Measurements from ENCODE around the gene ABHD14A.
"Not testable (repeated sequence)": the region's sequence is repeated elsewhere in the genome, so short reads cannot be mapped to it uniquely, and the experiment has no call there.

Gene ABHD14A

GRCh38 chr3:51983578-51984268 is 8.9 kb downstream of the ABHD14A start:
- H3K4me3 ChIP-seq (ENCODE audit: control insufficient read depth, low read depth, low read length) = peak overlapping the region; percentile 69
- TF ChIP-seq CTCF (IDR thresholded peaks at IDR 0.05; ENCODE audit: control insufficient read depth, insufficient read depth, low read depth, low read length, missing control alignments) = no peak
- no peak for DNase-seq (ENCODE audit: low read depth)

GRCh38 chr3:51984269-51984647 is 9.4 kb downstream of the ABHD14A start:
- TF ChIP-seq CTCF (IDR thresholded peaks at IDR 0.05; ENCODE audit: control insufficient read depth, insufficient read depth, low read depth, low read length, missing control alignments) = no peak
- DNase-seq (ENCODE audit: low read depth) = no peak
- peak overlapping the region; percentile 69 for H3K4me3 ChIP-seq (ENCODE audit: control insufficient read depth, low read depth, low read length)

- H3K4me3 ChIP-seq (ENCODE audit: control insufficient read depth, low read depth, low read length) = no peak overlapping the region
- no peak for DNase-seq (ENCODE audit: low read depth)
- TF ChIP-seq CTCF (IDR thresholded peaks at IDR 0.05; ENCODE audit: control insufficient read depth, insufficient read depth, low read depth, low read length, missing control alignments) = no peak
Observed at GRCh38 chr3:51985063-51985462, 10.2 kb downstream of the ABHD14A start.

GRCh38 chr3:51986010-51986947 is 11.4 kb downstream of the ABHD14A start:
- TF ChIP-seq CTCF (IDR thresholded peaks at IDR 0.05; ENCODE audit: control insufficient read depth, insufficient read depth, low read depth, low read length, missing control alignments) = no peak
- H3K4me3 ChIP-seq (ENCODE audit: control insufficient read depth, low read depth, low read length) = no peak overlapping the region
- no peak for DNase-seq (ENCODE audit: low read depth)

GRCh38 chr3:51987568-51987967 is 12.7 kb downstream of the ABHD14A start:
- no peak for DNase-seq (ENCODE audit: low read depth)
- no peak for TF ChIP-seq CTCF (IDR thresholded peaks at IDR 0.05; ENCODE audit: control insufficient read depth, insufficient read depth, low read depth, low read length, missing control alignments)

GRCh38 chr3:51988286-51989146 is 13.7 kb downstream of the ABHD14A start:
- TF ChIP-seq CTCF (IDR thresholded peaks at IDR 0.05; ENCODE audit: control insufficient read depth, insufficient read depth, low read depth, low read length, missing control alignments) = no peak
- DNase-seq (ENCODE audit: low read depth) = no peak
- H3K4me3 ChIP-seq (ENCODE audit: control insufficient read depth, low read depth, low read length) = no peak overlapping the region

More at GRCh38 chr3:51987568-51987967, 12.7 kb downstream of the ABHD14A start:
- H3K4me3 ChIP-seq (ENCODE audit: control insufficient read depth, low read depth, low read length) = no peak overlapping the region

- not testable (repeated sequence) for DNase-seq (ENCODE audit: low read depth); H3K4me3 ChIP-seq (ENCODE audit: control insufficient read depth, low read depth, low read length)
Observed at GRCh38 chr3:51990501-51990971, 15.7 kb downstream of the ABHD14A start.

Measured in AG09309 (cell line).